SK-N-SH treated with all-trans-retinoic acid at 6 μM for 48 hours (cell line): ENCODE results near the gene CNKSR2.

ENCODE experiments used
- ATAC-seq: fragments of 200-7000 bp; cut with Tn5 transposase; 3 replicates; pipeline ENCODE4 v1.9.1; 2020; ENCODE audit warnings: mild to moderate bottlenecking, moderate library complexity
- ARNTL ChIP-seq: fragments of 450-650 bp; formaldehyde crosslinking; IDR thresholded peaks from 2 replicates; pipeline ENCODE4 v1.5.0; 2020; ENCODE audit warnings: low read depth, mild to moderate bottlenecking, moderate library complexity, borderline replicate concordance
- CSDC2 ChIP-seq: fragments of 250-450 bp; sonication (Bioruptor Pico); IDR thresholded peaks from 2 replicates; pipeline ENCODE4 v1.5.0; 2020; ENCODE audit warnings: mild to moderate bottlenecking, moderate library complexity
- GLIS3 ChIP-seq: fragments of 250-450 bp; sonication (Bioruptor Pico); IDR thresholded peaks from 2 replicates; pipeline ENCODE4 v1.5.0; 2020; ENCODE audit warnings: mild to moderate bottlenecking, moderate library complexity
- ISL1 ChIP-seq: fragments of 250-450 bp; sonication (Bioruptor Pico); IDR thresholded peaks from 2 replicates; pipeline ENCODE4 v2.1.2; 2022; ENCODE audit warnings: mild to moderate bottlenecking, moderate library complexity
- RARB ChIP-seq: fragments of 250-450 bp; sonication (Bioruptor Pico); IDR thresholded peaks from 2 replicates; pipeline ENCODE4 v1.8.0; 2021; ENCODE audit warnings: mild to moderate bottlenecking, moderate library complexity
- SNAI2 ChIP-seq: fragments of 250-450 bp; sonication (Bioruptor Pico); IDR thresholded peaks from 2 replicates; pipeline ENCODE4 v1.5.0; 2020; ENCODE audit warnings: mild to moderate bottlenecking, moderate library complexity
- TCF4 ChIP-seq: fragments of 250-450 bp; sonication (Bioruptor Pico); IDR thresholded peaks from 2 replicates; pipeline ENCODE4 v1.8.0; 2021; ENCODE audit warnings: mild to moderate bottlenecking, moderate library complexity, borderline replicate concordance
- TOX ChIP-seq: fragments of 250-450 bp; sonication (Bioruptor Pico); IDR thresholded peaks from 2 replicates; pipeline ENCODE4 v1.8.0; 2021; ENCODE audit warnings: mild to moderate bottlenecking, moderate library complexity, borderline replicate concordance
- ZC3H10 ChIP-seq: fragments of 250-450 bp; sonication (Bioruptor Pico); IDR thresholded peaks from 2 replicates; pipeline ENCODE4 v1.5.1; 2021; ENCODE audit warnings: mild to moderate bottlenecking, moderate library complexity
- ZFP3 ChIP-seq: fragments of 250-450 bp; sonication (Bioruptor Pico); IDR thresholded peaks from 2 replicates; pipeline ENCODE4 v1.5.0; 2020; ENCODE audit warnings: mild to moderate bottlenecking, moderate library complexity
- ZNF8 ChIP-seq: fragments of 450-650 bp; formaldehyde crosslinking; IDR thresholded peaks from 2 replicates; pipeline ENCODE4 v1.5.0; 2020; ENCODE audit warnings: mild to moderate bottlenecking, moderate library complexity
- TF ChIP-seq, protein P1 (sequence below): fragments of 250-450 bp; sonication (Bioruptor Pico); IDR thresholded peaks from 2 replicates; pipeline ENCODE4 v1.5.0; 2020; ENCODE audit warnings: mild to moderate bottlenecking, moderate library complexity
- TF ChIP-seq, protein P2 (sequence below): fragments of 250-450 bp; sonication (Bioruptor Pico); IDR thresholded peaks from 2 replicates; pipeline ENCODE4 v1.5.1; 2020; ENCODE audit warnings: low read depth, mild to moderate bottlenecking, moderate library complexity
- TF ChIP-seq, protein P3 (sequence below): fragments of 250-450 bp; sonication (Bioruptor Pico); IDR thresholded peaks from 2 replicates; pipeline ENCODE4 v1.5.1; 2021; ENCODE audit warnings: mild to moderate bottlenecking, moderate library complexity
- TF ChIP-seq, protein P4 (sequence below): fragments of 250-450 bp; sonication (Bioruptor Pico); IDR thresholded peaks from 2 replicates; pipeline ENCODE4 v1.8.0; 2021; ENCODE audit warnings: low read depth, mild to moderate bottlenecking, moderate library complexity, borderline replicate concordance
- TF ChIP-seq, protein P5 (sequence below): fragments of 250-450 bp; sonication (Bioruptor Pico); IDR thresholded peaks from 2 replicates; pipeline ENCODE4 v1.8.0; 2020; ENCODE audit warnings: mild to moderate bottlenecking, moderate library complexity, borderline replicate concordance

The CNKSR2 gene

DNA sequence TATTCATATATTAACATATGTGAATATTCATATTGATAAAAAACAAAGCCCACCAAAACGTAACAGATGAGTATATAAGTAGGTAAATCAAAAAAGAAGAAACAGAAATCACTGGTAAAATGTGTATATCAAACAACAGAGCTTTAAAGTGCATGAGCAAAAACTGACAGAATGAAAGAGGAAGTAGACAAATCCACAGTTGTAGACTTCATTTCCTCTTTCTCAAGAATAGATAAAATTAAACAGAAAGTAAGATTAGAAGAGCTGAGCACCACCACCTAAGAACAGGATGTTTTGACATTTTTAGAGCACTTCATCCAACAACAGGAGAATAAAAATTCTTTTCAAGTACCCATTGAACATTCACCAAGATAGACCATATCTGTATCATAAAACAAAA, 64.6 kb downstream of the CNKSR2 start (continued):
- TF ChIP-seq, protein P1, sequence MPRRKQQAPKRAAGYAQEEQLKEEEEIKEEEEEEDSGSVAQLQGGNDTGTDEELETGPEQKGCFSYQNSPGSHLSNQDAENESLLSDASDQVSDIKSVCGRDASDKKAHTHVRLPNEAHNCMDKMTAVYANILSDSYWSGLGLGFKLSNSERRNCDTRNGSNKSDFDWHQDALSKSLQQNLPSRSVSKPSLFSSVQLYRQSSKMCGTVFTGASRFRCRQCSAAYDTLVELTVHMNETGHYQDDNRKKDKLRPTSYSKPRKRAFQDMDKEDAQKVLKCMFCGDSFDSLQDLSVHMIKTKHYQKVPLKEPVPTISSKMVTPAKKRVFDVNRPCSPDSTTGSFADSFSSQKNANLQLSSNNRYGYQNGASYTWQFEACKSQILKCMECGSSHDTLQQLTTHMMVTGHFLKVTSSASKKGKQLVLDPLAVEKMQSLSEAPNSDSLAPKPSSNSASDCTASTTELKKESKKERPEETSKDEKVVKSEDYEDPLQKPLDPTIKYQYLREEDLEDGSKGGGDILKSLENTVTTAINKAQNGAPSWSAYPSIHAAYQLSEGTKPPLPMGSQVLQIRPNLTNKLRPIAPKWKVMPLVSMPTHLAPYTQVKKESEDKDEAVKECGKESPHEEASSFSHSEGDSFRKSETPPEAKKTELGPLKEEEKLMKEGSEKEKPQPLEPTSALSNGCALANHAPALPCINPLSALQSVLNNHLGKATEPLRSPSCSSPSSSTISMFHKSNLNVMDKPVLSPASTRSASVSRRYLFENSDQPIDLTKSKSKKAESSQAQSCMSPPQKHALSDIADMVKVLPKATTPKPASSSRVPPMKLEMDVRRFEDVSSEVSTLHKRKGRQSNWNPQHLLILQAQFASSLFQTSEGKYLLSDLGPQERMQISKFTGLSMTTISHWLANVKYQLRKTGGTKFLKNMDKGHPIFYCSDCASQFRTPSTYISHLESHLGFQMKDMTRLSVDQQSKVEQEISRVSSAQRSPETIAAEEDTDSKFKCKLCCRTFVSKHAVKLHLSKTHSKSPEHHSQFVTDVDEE (CRISPR knock-in tag): no peak
- TF ChIP-seq ARNTL (CRISPR knock-in tag) (no peak), ZC3H10 (CRISPR knock-in tag) (no peak)

DNA sequence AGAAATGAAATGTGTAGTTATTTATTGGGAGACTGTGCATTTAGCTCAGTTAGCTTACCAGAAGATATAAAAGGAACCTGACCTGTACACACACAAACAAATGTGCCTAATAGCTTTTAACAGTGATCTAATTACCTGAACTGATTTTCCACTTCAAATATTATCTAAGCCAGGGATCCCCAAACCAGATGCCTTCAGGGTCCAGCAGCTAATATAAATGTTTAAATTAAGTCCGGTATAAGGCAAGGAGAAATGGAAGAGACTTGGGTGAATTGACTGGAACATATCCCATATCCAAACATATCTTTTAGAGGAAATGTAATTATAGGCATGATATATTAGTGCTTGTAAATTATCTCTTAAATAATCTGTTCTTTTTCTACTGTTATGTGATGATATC, 66.7 kb downstream of the CNKSR2 start:
- TF ChIP-seq SNAI2 (CRISPR knock-in tag): no peak
- no peak for TF ChIP-seq ARNTL (CRISPR knock-in tag)
- TF ChIP-seq RARB (CRISPR knock-in tag): no peak
- TF ChIP-seq GLIS3: no peak
- peak; percentile 72; the same call in 1 of the 2 replicates for TF ChIP-seq TCF4 (CRISPR knock-in tag)
- TF ChIP-seq, protein P1 (CRISPR knock-in tag): no peak; the same call in 1 of the 2 replicates
- no peak for TF ChIP-seq CSDC2 (CRISPR knock-in tag)
- TF ChIP-seq ZFP3 (CRISPR knock-in tag): no peak
- TF ChIP-seq ZNF8 (CRISPR knock-in tag): 0 out of 2 replicates have a peak, but pooled peaks have one; percentile 21
- TF ChIP-seq, all 23 proteins: peak for 2
- ATAC-seq: no peak

DNA sequence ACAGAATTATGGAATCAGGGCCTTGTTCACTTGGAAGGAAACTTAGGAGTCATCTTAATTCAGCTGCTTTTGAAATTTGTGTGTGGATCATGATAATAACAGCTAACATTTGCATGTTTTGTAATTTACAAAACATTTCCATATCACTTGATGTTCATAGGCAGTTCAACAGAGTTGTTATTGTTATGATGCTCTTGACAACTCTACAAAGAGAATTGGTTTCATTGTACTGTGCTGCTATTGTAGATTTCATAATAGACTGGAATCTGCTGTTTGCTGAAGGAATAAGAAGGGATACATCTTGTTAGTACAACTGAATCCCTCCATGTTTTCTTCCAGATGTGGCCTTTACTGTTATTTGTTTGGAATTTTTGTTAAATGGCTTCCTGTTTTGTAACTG, 83.5 kb downstream of the CNKSR2 start:
- ATAC-seq: no peak
- TF ChIP-seq, protein P2, sequence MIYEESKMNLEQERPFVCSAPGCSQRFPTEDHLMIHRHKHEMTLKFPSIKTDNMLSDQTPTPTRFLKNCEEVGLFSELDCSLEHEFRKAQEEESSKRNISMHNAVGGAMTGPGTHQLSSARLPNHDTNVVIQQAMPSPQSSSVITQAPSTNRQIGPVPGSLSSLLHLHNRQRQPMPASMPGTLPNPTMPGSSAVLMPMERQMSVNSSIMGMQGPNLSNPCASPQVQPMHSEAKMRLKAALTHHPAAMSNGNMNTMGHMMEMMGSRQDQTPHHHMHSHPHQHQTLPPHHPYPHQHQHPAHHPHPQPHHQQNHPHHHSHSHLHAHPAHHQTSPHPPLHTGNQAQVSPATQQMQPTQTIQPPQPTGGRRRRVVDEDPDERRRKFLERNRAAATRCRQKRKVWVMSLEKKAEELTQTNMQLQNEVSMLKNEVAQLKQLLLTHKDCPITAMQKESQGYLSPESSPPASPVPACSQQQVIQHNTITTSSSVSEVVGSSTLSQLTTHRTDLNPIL (CRISPR knock-in tag): no peak
- TF ChIP-seq, protein P1 (CRISPR knock-in tag): no peak
- TF ChIP-seq ARNTL (CRISPR knock-in tag) (no peak), TCF4 (CRISPR knock-in tag) (no peak), TOX (no peak), ISL1 (CRISPR knock-in tag) (no peak), ZC3H10 (CRISPR knock-in tag) (no peak)
- TF ChIP-seq, protein P3, sequence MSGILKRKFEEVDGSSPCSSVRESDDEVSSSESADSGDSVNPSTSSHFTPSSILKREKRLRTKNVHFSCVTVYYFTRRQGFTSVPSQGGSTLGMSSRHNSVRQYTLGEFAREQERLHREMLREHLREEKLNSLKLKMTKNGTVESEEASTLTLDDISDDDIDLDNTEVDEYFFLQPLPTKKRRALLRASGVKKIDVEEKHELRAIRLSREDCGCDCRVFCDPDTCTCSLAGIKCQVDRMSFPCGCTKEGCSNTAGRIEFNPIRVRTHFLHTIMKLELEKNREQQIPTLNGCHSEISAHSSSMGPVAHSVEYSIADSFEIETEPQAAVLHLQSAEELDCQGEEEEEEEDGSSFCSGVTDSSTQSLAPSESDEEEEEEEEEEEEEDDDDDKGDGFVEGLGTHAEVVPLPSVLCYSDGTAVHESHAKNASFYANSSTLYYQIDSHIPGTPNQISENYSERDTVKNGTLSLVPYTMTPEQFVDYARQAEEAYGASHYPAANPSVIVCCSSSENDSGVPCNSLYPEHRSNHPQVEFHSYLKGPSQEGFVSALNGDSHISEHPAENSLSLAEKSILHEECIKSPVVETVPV (CRISPR knock-in tag): no peak
- TF ChIP-seq, protein P4, sequence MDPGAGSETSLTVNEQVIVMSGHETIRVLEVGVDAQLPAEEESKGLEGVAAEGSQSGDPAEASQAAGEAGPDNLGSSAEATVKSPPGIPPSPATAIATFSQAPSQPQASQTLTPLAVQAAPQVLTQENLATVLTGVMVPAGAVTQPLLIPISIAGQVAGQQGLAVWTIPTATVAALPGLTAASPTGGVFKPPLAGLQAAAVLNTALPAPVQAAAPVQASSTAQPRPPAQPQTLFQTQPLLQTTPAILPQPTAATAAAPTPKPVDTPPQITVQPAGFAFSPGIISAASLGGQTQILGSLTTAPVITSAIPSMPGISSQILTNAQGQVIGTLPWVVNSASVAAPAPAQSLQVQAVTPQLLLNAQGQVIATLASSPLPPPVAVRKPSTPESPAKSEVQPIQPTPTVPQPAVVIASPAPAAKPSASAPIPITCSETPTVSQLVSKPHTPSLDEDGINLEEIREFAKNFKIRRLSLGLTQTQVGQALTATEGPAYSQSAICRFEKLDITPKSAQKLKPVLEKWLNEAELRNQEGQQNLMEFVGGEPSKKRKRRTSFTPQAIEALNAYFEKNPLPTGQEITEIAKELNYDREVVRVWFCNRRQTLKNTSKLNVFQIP (CRISPR knock-in tag): no peak
- TF ChIP-seq, protein P5, sequence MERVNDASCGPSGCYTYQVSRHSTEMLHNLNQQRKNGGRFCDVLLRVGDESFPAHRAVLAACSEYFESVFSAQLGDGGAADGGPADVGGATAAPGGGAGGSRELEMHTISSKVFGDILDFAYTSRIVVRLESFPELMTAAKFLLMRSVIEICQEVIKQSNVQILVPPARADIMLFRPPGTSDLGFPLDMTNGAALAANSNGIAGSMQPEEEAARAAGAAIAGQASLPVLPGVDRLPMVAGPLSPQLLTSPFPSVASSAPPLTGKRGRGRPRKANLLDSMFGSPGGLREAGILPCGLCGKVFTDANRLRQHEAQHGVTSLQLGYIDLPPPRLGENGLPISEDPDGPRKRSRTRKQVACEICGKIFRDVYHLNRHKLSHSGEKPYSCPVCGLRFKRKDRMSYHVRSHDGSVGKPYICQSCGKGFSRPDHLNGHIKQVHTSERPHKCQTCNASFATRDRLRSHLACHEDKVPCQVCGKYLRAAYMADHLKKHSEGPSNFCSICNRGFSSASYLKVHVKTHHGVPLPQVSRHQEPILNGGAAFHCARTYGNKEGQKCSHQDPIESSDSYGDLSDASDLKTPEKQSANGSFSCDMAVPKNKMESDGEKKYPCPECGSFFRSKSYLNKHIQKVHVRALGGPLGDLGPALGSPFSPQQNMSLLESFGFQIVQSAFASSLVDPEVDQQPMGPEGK (CRISPR knock-in tag): no peak
